Uterus (tissue), 4 donors: ENCODE results near the gene UBE2Q2. TPM values are rescaled to one million over a fixed set of nuclear protein-coding genes. Genes with fewer than 3 reads are reported as not detected.

Experiments used
- DNase-seq, 2 donors: peaks; one replicate each; pipeline ENCODE4 v3.0.0-alpha.2; 2019 to 2020
- H3K27ac ChIP-seq, 2 donors: fragments of 200-600 bp; sonication (generic); 1 replicate in 1 of 2; 2 replicates in 1 of 2; pipeline ENCODE4 v1.5.1; 2016 to 2018
- H3K27me3 ChIP-seq, 2 donors: fragments of 200-600 bp; sonication (generic); one replicate each; pipeline ENCODE4 v1.5.1; 2018 to 2019; ENCODE audit warnings: control low read depth in 1 of 2
- H3K36me3 ChIP-seq, 2 donors: fragments of 200-600 bp; sonication (generic); one replicate each; pipeline ENCODE4 v1.5.1; 2019; ENCODE audit warnings: control low read depth in 1 of 2
- H3K4me1 ChIP-seq, 2 donors: fragments of 200-600 bp; sonication (generic); one replicate each; pipeline ENCODE4 v1.5.1; 2018 to 2019; ENCODE audit warnings: control low read depth in 1 of 2
- H3K4me3 ChIP-seq, 2 donors: fragments of 200-600 bp; sonication (generic); 1 replicate in 1 of 2; 2 replicates in 1 of 2; pipeline ENCODE4 v1.5.1; 2018 to 2019; ENCODE audit warnings: mild to moderate bottlenecking in 1 of 2
- H3K9me3 ChIP-seq, 2 donors: fragments of 200-600 bp; sonication (generic); one replicate each; pipeline ENCODE4 v1.5.1; 2019; ENCODE audit warnings: control low read depth in 1 of 2
- POLR2A ChIP-seq, 2 donors: fragments of 450-650 bp; IDR thresholded peaks; one replicate each; pipeline ENCODE4 v1.6.1; 2016; ENCODE audit warnings: antibody characterized with exemption in 2 of 2, mild to moderate bottlenecking in 1 of 2, moderate library complexity in 1 of 2
- intact Hi-C: fragments of 100-400 bp; cut with DNase I; formaldehyde crosslinking; loops from one replicate; pipeline ENCODE4 v1.15.1; 2023; ENCODE audit warnings: low total_unique reads
- total RNA-seq, 4 donors: library from RNA; depleted of rRNA in 3 of 4; stranded (reverse); fragments of >200 nt in 3 of 4; gene quantifications; one replicate each; pipeline versions ENCODE4 v1.1.0 to v1.2.4, GENCODE V29; 2014 to 2023
- TF ChIP-seq, protein P1 (sequence below), 4 experiments: fragments of 200-600 bp in 2 of 4; fragments of 450-650 bp in 2 of 4; sonication (generic) in 2 of 4; IDR thresholded peaks; one replicate each; pipeline ENCODE4 v1.5.1; 2016 to 2019; ENCODE audit warnings: antibody characterized with exemption in 4 of 4, mild to moderate bottlenecking in 2 of 4, moderate library complexity in 1 of 4
- donor health status: DM: yes; HTN: yes; CAD: no.

Gene UBE2Q2
- total RNA-seq, 4 donors from 2014 or later: 36.6 to 71.7 (median 57.9) TPM

DNA sequence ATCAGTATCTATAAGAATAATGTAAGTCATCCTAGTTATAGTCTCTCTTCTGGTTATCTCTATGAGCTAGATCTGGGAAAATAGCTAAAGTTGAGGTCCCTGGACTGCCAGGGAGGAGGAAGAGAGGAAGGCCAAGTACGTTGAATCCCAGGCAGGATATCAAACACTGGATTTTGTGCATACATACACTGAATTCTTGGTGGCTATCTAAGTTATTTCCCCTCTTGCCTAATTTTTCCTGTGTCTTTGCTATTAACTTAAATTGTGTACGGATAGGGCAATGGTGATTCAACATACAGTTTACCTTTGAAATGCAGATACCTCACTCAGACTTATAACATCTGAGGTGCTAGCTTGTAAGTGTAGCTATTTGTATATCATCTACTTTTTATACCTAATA is 87.6 kb downstream of the UBE2Q2 start:
- Histone ChIP-seq H3K4me1 (no peaks in the 10 kb centered on the region), H3K36me3 (no peaks in the 10 kb centered on the region), H3K27me3 (no peaks in the 10 kb centered on the region), H3K4me3 (no peak overlapping the region), H3K9me3 (no peaks in the 10 kb centered on the region), H3K27ac (no peak overlapping the region)
- TF ChIP-seq, protein P1, sequence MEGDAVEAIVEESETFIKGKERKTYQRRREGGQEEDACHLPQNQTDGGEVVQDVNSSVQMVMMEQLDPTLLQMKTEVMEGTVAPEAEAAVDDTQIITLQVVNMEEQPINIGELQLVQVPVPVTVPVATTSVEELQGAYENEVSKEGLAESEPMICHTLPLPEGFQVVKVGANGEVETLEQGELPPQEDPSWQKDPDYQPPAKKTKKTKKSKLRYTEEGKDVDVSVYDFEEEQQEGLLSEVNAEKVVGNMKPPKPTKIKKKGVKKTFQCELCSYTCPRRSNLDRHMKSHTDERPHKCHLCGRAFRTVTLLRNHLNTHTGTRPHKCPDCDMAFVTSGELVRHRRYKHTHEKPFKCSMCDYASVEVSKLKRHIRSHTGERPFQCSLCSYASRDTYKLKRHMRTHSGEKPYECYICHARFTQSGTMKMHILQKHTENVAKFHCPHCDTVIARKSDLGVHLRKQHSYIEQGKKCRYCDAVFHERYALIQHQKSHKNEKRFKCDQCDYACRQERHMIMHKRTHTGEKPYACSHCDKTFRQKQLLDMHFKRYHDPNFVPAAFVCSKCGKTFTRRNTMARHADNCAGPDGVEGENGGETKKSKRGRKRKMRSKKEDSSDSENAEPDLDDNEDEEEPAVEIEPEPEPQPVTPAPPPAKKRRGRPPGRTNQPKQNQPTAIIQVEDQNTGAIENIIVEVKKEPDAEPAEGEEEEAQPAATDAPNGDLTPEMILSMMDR (IDR thresholded peaks at IDR 0.05): no peak
- no peak for TF ChIP-seq POLR2A (IDR thresholded peaks at IDR 0.05)
- no peak for DNase-seq
- intact Hi-C loops: no loop called here

DNA sequence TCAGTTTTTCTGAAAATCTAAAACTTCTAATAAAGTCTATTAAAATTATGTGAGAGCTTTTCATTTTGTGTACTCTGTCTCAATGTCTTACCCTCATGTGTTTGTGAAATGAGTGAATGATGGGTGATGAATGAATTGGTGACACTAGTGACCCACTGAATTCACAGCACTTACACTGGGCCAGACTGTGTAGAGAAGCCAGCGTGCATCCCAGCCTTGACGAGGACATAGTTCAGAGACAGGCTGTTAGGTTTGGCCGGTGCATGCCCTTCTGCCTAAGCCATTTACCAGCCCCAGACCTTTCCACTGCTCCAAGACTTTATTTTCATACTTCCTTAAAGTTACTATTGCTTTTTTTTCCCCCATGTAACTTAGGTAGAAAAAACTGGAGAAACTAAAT is 99.2 kb downstream of the UBE2Q2 start:
- Histone ChIP-seq H3K4me3 (no peak overlapping the region), H3K36me3 (no peaks in the 10 kb centered on the region), H3K9me3 (no peaks in the 10 kb centered on the region), H3K4me1 (no peaks in the 10 kb centered on the region), H3K27me3 (no peaks in the 10 kb centered on the region), H3K27ac (no peak overlapping the region)
- DNase-seq: no peak
- TF ChIP-seq, protein P1 (IDR thresholded peaks at IDR 0.05): no peak
- TF ChIP-seq POLR2A (IDR thresholded peaks at IDR 0.05): no peak
- intact Hi-C loops: no loop called here

DNA sequence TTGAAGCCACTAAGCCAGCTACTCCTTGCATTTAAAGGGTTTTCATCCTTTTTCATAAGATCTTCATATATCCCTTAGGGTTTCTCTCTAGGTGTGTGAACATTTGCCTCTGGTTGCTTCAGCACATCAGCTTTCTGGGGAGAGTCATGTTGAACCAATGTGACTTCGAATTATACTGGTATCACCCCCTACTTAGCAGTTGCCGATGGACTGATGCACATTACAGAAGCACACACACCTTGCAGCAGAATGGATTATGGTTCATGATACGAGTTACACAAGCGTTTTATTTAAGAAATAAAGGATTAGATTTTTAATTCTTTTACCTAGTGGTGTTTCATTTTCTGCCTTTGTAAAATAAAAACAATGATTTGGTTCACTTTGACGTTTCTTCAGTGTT is 100.0 kb downstream of the UBE2Q2 start:
- Histone ChIP-seq H3K27ac (no peak overlapping the region), H3K36me3 (no peaks in the 10 kb centered on the region), H3K9me3 (no peaks in the 10 kb centered on the region), H3K4me3 (no peak overlapping the region), H3K4me1 (no peaks in the 10 kb centered on the region), H3K27me3 (no peaks in the 10 kb centered on the region)
- TF ChIP-seq, protein P1 (IDR thresholded peaks at IDR 0.05): no peak
- no peak for TF ChIP-seq POLR2A (IDR thresholded peaks at IDR 0.05)
- intact Hi-C loops: no loop called here
- DNase-seq: no peak

DNA sequence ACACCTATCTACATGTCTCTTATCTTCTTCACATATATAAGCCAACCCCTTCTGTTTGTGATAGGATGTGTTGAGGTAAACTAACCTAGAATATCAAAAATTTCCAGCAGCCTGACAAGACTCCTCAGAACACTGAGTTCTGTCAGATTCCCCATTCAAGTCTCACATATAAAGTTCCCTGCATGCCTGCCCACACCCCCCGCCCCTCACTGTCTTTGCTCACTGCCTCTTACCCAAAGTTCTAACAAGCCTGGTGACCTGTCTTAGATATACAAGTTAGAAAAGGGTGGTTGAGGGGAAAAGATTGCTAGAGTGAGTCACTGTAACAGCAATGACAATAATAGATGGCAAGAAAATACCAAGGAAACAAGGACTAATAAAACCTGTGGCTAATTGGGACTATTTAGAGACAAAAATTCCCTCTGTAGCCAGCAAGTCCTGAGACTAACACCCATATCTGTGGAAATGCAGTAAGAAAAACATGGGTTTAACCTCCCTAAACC is 100.5 kb downstream of the UBE2Q2 start:
- Histone ChIP-seq H3K27me3 (no peaks in the 10 kb centered on the region), H3K36me3 (no peaks in the 10 kb centered on the region), H3K9me3 (no peaks in the 10 kb centered on the region), H3K27ac (no peak overlapping the region), H3K4me1 (no peaks in the 10 kb centered on the region), H3K4me3 (no peak overlapping the region)
- DNase-seq: no peak
- intact Hi-C loops: no loop called here
- TF ChIP-seq POLR2A (IDR thresholded peaks at IDR 0.05): no peak
- TF ChIP-seq, protein P1 (IDR thresholded peaks at IDR 0.05): no peak

DNA sequence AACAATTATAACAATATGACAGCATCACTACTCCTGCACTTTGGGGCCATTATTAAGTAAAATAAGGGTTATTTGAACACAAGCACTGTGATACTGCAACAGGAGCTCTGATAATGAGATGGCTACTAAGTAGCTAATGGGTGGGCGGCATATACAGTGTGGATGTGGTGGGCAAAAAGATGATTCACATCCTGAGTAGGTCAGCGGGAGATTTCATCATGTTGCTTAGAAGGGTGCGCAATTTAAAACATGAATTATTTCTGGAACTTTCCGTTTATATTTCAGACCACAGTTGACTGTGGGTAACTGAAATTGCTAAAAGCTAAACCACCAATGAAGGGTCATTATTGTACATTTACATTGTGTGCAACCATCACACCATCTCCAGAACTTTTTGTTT is 102.7 kb downstream of the UBE2Q2 start:
- no peaks in the 10 kb centered on the region for H3K27me3 ChIP-seq
- no peak overlapping the region for H3K27ac ChIP-seq
- H3K9me3 ChIP-seq: no peaks in the 10 kb centered on the region
- DNase-seq: no peak
- no peaks in the 10 kb centered on the region for H3K36me3 ChIP-seq
- intact Hi-C loops: no loop called here
- no peak for TF ChIP-seq POLR2A (IDR thresholded peaks at IDR 0.05)
- TF ChIP-seq, protein P1 (IDR thresholded peaks at IDR 0.05): no peak
- H3K4me1 ChIP-seq: no peaks in the 10 kb centered on the region
- H3K4me3 ChIP-seq: no peak overlapping the region
